Inflammatory macrophage treated with lipopolysaccharide for 1 hour (primary cell): ENCODE data around the gene FBN2.

Source experiments
- DNase-seq, 2 donors: peaks; one replicate each; pipeline ENCODE4 v3.0.0-alpha.2; 2020 to 2022

FBN2 gene

GRCh38 chr5:128412145-128412930 is 125.7 kb downstream of the FBN2 start:
- DNase-seq, result no peak

- DNase-seq, result no peak
Measured at GRCh38 chr5:128409166-128409800, 128.8 kb downstream of the FBN2 start.

GRCh38 chr5:128408622-128409021 is 129.4 kb downstream of the FBN2 start:
- no peak for DNase-seq

GRCh38 chr5:128407944-128408343 is 130.1 kb downstream of the FBN2 start:
- no peak for DNase-seq

GRCh38 chr5:128406803-128407202 is 131.2 kb downstream of the FBN2 start:
- DNase-seq, result no peak

- no peak for DNase-seq
Measured at GRCh38 chr5:128405159-128405558, 132.9 kb downstream of the FBN2 start.

- DNase-seq, result no peak
Measured at GRCh38 chr5:128403333-128403732, 134.7 kb downstream of the FBN2 start.

- no peak for DNase-seq
Measured at GRCh38 chr5:128402506-128402905, 135.5 kb downstream of the FBN2 start.

GRCh38 chr5:128400766-128401165 is 137.3 kb downstream of the FBN2 start:
- peak; percentile 43 to 52 for DNase-seq

GRCh38 chr5:128399111-128399510 is 138.9 kb downstream of the FBN2 start:
- no peak for DNase-seq

- DNase-seq, result no peak
Measured at GRCh38 chr5:128397876-128398275, 140.2 kb downstream of the FBN2 start.

GRCh38 chr5:128395073-128395472 is 143.0 kb downstream of the FBN2 start:
- no peak for DNase-seq

GRCh38 chr5:128384068-128384467 is 154.0 kb downstream of the FBN2 start:
- no peak for DNase-seq

- no peak for DNase-seq
Measured at GRCh38 chr5:128380337-128380736, 157.7 kb downstream of the FBN2 start.

- DNase-seq, result no peak
Measured at GRCh38 chr5:128378632-128379031, 159.4 kb downstream of the FBN2 start.

GRCh38 chr5:128378196-128378595 is 159.8 kb downstream of the FBN2 start:
- DNase-seq, result no peak

GRCh38 chr5:128376577-128376976 is 161.5 kb downstream of the FBN2 start:
- DNase-seq, result no peak

GRCh38 chr5:128366147-128366546 is 171.9 kb downstream of the FBN2 start:
- no peak for DNase-seq

- no peak for DNase-seq
Measured at GRCh38 chr5:128362370-128362769, 175.7 kb downstream of the FBN2 start.

- no peak for DNase-seq
Measured at GRCh38 chr5:128358826-128359225, 179.2 kb downstream of the FBN2 start.

- no peak for DNase-seq
Measured at GRCh38 chr5:128357226-128357625, 180.8 kb downstream of the FBN2 start.

GRCh38 chr5:128355961-128356360 is 182.1 kb downstream of the FBN2 start:
- DNase-seq, result no peak

- DNase-seq, result no peak
Measured at GRCh38 chr5:128353441-128354107, 184.5 kb downstream of the FBN2 start.

GRCh38 chr5:128350705-128351104 is 187.3 kb downstream of the FBN2 start:
- DNase-seq, result no peak
